Right lung (tissue), 10 donors: ENCODE data around the gene SNX6. TPM values are rescaled to one million over a fixed set of nuclear protein-coding genes. Genes with fewer than 3 reads are reported as not detected.
"Not testable (repeated sequence)": the region's sequence is repeated elsewhere in the genome, so short reads cannot be mapped to it uniquely, and the experiment has no call there.

Experiments
- DNase-seq, 2 donors: peaks; one replicate each; pipeline ENCODE4 v3.0.0-alpha.2; 2013
- long read RNA-seq, 8 donors: transcript quantifications; one replicate each; lab custom pipeline, GENCODE V29; 2026
- polyA plus RNA-seq, 5 donors: library from polyadenylated mRNA; unstranded; fragments of 120-200 nt; gene quantifications; one replicate each; pipeline versions ENCODE4 v1.2.1 to v1.2.3, GENCODE V29; 2013; ENCODE audit warnings: inconsistent platforms in 1 of 5, low replicate concordance in 1 of 5; ENCODE audit not compliant: insufficient read length in 5 of 5, insufficient read depth in 1 of 5

The SNX6 gene
- polyA plus RNA-seq: 100 to 1,000 TPM in 3 of 5 donors, 10 to 100 TPM in 2; 87.1 to 130 (median 114) TPM
- long read RNA-seq, donor 1, transcript SNX6-201 (14 exons, 2,001 nt): major isoform, 37 of 80 reads
- long read RNA-seq, donor 1, transcript SNX6-202 (13 exons, 3,398 nt): minor isoform, 11 of 80 reads
- long read RNA-seq, donor 1, partial matches to known transcripts: 25 of 80 reads
- long read RNA-seq, donor 1, other reads (novel, unspliced or antisense): 5 of 80 reads
- long read RNA-seq, donor 2, transcript SNX6-201 (14 exons, 2,001 nt): major isoform, 22 of 26 reads
- long read RNA-seq, donor 2, partial matches to known transcripts: 0 of 26 reads
- long read RNA-seq, donor 2, other reads (novel, unspliced or antisense): 0 of 26 reads
- long read RNA-seq, donor 3, transcript SNX6-201 (14 exons, 2,001 nt): major isoform, 27 of 63 reads
- long read RNA-seq, donor 3, transcript SNX6-202 (13 exons, 3,398 nt): minor isoform, 8 of 63 reads
- long read RNA-seq, donor 3, partial matches to known transcripts: 27 of 63 reads
- long read RNA-seq, donor 3, other reads (novel, unspliced or antisense): 0 of 63 reads
- long read RNA-seq, donor 4, transcript SNX6-202 (13 exons, 3,398 nt): minor isoform, 5 of 33 reads
- long read RNA-seq, donor 4, transcript SNX6-201 (14 exons, 2,001 nt): major isoform, 19 of 33 reads
- long read RNA-seq, donor 4, partial matches to known transcripts: 7 of 33 reads
- long read RNA-seq, donor 4, other reads (novel, unspliced or antisense): 0 of 33 reads
- long read RNA-seq, donor 5, transcript SNX6-201 (14 exons, 2,001 nt): major isoform, 38 of 90 reads
- long read RNA-seq, donor 5, transcript SNX6-202 (13 exons, 3,398 nt): minor isoform, 8 of 90 reads
- long read RNA-seq, donor 5, partial matches to known transcripts: 39 of 90 reads
- long read RNA-seq, donor 5, other reads (novel, unspliced or antisense): 5 of 90 reads
- long read RNA-seq, donor 6, transcript SNX6-202 (13 exons, 3,398 nt): minor isoform, 10 of 83 reads
- long read RNA-seq, donor 6, transcript SNX6-201 (14 exons, 2,001 nt): major isoform, 37 of 83 reads
- long read RNA-seq, donor 6, partial matches to known transcripts: 35 of 83 reads
- long read RNA-seq, donor 6, other reads (novel, unspliced or antisense): 0 of 83 reads
- long read RNA-seq, donor 7, transcript SNX6-202 (13 exons, 3,398 nt): major isoform, 11 of 23 reads
- long read RNA-seq, donor 7, transcript SNX6-201 (14 exons, 2,001 nt): major isoform, 11 of 23 reads
- long read RNA-seq, donor 7, partial matches to known transcripts: 0 of 23 reads
- long read RNA-seq, donor 7, other reads (novel, unspliced or antisense): 0 of 23 reads
- long read RNA-seq, donor 8, transcript SNX6-202 (13 exons, 3,398 nt): minor isoform, 6 of 31 reads
- long read RNA-seq, donor 8, transcript SNX6-201 (14 exons, 2,001 nt): major isoform, 7 of 31 reads
- long read RNA-seq, donor 8, partial matches to known transcripts: 18 of 31 reads
- long read RNA-seq, donor 8, other reads (novel, unspliced or antisense): 0 of 31 reads

DNA sequence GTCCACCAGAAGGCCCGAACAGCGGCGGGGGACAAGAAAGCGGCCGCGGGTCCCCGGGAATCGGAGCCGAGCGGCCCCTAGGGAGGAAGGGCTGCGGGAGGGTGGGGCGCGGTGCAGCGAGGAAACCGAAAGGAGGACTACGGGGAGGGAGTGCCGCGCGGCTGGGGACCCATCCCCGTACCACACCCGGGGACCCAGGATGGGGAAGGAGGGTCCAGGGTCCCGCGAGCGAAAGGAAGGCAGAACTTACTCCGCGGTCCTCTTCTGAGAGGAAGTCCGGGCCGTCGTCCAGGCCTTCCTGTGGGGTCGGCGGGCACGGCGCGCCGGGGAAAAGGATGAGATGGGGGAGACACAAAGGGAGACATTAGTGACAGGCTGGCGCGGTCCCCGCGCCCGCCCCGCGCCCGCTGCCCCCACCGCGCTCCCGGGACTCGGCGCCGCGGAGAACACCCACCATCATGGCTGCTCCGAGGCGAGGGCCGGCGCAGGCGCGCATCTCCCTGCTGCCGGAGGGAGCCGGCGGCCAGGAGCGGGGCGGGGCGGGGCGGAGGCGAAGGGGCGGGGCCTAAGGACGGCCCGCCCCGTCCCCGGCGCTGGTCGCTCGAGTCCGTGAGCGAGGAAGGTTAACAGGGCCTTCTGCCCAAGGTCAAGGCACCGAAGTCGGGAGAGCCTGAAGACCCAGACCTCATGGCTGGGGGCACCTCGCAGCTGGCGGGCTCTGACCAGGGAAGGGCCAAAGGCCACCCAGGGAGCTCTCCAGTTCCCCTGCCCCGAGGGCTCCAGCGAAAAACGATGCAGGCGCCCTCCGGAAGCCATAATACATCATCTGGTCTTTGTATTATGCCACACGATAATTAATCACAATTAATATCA is at the start of gene SNX6:
SNX6 (minus strand) TSS at position 492 of the 873 bp plus-strand sequence; CDS start at position 460, 32 bp downstream.
- DNase-seq: peak; percentile 79 to 80

DNA sequence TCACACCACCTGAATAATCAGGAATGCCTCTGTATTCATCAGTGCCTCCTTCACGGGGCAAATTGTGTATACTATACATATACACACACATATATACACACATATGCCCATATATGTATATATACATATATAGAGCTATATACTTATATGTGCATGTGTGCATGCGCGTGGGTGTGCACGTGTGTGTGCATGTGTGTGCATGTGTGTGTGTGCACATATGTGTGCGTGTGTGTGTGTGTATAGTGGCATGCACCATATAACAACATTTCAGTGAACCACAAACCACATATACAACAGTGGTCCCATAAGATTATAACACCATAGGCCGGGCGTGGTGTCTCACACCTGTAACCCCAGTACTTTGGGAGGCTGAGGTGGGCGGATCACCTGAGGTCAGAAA is 48.8 kb upstream of the SNX6 start:
- no peak for DNase-seq

DNA sequence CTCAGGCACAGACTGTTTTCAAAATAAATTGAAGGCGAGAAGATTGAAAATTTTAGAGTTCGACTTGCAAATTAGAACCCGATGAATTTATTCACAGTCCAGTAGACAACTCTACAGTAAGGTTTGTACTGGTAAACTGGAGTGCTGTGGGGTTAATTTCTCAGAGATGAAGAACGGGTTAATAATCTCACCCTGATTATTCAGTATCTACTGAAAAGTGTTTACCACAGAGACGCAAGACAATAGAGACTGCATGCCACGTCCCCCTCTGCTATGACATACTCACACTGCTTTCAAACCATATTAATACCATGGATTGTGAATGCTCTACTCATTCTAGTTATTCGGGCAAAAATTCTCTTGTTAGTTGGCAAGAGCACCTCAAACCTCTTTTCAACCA is 48.4 kb upstream of the SNX6 start:
- no peak for DNase-seq

DNA sequence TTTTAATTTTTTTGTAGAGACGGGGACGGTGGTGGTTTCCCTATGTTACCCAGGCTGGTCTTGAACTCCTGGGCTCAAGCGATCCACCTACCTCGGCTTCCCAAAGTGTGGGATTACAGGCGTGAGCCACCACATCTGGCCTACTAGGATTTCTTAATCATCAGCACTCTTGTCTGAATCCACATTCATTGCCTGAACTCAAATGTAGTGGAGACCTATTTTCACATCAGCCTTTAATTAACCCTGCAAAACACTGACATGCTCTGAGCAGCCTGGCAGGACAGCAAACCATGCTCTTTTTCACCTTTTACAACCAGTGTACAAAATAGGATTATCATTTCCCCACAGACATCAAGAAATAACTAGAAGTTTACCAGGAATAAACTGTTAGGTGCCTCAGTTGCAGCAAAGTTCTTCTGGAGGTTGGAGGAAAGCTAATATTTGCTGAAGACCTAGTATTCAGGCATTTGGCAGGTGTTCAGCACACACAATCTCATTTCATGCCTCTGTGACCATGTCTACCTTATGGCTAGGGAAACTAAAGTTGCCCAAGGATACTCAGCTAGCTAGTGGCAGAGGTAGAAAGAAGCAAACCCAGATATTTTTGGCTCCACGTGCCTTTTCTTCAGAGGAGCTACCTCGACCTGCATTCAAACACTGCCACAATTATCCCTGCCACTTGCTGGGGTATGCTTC is 46.7 kb upstream of the SNX6 start:
- no peak for DNase-seq

DNA sequence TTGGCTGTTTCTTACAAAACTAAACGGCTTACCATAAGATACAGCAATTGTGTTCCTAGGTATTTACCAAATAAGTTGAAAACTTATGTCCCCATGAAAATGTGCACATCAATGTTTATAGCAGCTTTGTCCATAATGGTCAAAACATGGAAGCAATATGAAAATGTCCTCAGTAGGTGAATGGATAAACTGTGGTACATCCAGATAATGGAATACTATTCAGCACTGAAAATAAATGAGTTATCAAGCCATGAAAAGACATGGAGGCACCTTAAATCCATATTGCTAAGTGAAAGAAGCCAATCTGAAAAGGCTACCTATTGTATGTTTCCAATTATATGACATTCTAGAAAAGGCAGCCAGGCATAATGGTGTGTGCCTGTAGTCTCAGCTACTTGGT is 43.8 kb upstream of the SNX6 start:
- no peak for DNase-seq

DNA sequence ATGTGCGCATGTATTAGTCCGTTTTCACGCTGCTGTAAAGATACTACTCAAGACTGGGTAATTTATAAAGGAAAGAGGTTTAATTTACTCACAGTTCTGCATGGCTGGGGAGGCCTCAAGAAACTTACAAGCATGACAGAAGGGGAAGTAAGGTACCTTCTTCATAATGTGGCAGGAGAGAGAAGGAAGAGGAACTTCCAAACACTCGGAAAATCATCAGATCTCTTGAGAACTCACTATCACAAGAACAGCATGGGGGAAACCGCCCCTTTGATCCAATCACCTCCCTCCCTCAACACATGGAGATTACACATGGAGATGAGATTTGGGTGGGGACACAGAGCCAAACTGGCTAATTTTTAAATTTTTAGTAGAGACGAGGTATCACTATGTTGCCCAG is 41.8 kb upstream of the SNX6 start:
- no peak for DNase-seq

DNA sequence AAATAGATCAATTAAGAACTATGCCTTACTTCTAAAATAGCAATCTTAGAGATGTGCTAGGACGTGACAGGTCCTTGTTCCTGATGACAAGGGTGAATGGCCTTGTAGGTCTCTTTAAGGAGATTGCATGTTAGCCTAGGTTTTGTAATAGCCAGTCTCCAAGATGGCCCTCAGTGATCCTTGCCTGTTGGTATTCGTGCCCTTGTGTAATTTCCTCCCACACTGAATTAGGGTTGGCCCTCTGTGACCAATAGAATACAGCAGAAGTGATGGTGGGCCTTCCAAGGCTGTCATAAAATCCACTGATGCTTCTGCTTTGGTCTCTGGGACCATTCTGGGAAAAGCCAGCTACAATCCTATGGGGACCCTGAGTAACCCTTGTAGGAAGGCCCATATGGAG is 38.2 kb upstream of the SNX6 start:
- DNase-seq: no peak

DNA sequence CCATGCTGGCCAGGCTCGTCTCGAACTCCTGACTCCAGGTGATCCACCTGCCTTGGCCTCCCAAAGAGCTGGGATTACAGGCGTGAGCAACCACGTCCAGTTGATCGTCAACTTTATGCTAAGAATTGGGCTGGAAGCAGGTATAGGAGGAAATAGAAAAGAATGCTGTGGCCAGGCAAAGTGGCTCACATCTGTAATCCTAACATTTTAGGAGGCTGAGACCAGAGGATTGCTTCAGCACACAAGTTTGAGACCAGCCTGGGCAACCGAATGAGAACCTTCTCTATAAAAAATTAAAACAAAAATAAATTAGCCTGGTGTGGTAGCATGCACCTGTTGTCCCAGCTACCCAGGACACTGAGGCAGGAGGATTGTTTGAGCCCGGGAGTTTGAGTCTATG is 37.1 kb upstream of the SNX6 start:
- DNase-seq: no peak

DNA sequence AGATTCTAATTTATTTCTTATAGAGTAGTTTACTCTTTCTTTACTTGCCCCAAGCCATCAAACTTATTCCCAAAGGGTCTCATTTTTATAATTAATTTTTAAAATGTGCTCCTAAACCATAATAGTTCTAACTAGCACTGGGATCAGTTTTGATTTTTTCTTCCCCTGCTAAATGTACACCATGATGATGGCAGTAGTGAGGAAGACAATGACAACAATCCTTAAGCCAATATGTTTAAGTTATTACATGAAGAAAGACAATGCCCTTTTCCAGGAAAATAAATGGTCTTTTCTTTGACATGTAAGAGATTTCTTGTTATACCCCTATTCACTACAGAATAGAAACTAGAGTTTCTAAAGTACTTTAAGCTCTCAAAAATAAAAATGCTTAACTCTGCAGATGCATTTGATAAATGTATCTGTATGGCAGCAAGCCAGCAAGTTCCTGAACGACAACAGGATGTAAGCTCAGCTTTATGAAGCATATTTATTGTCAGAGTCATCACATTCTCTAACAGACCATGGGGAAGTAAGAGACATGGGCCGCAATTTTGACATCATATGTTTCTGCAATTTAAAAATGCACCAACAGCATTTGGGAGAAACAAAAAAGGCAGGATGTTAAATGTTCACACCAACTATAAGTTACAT is 36.0 kb upstream of the SNX6 start:
- peak; percentile 17 to 27 for DNase-seq

DNA sequence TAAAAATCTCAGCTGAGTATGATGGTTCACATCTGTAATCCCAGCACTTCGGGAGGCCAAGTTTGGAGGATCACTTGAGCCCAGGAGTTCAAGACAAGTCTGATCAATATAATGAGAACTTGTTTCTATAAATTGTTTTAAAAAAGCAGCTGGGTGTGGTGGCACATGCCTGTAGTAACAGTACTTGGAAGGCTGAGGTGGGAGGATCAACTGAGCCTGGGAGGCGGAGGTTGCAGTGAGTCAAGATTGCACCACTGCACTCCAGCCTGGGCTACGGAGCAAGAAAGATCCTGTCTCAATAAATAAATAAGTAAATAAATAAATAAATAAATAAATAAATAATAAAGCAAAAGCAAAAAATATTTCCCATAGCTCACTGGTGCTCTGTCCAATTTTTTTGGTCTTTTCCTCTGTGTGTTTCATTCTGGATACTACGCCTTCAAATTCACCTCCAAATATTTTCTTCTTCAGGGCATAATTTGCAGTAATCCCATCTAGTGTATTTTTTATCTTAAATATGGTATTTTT is 32.7 kb upstream of the SNX6 start:
- DNase-seq: no peak

DNA sequence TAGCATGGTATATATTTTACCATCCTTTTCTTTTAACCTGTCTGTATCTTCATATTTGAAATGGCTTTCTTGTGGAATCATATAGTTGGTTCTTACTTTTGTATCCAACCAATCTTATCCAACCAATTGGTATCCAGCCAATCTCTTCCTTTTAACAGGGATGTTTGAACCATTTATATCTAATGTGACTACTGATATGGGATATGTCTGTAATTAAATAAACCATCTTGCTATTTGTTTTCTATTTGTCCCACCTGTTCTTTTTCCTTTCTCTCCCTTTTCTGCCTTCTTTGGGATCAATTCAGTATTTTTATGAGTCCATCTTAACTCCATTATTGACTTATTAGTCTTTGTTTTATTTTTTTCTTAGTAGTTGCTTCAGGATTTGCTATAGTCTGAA is 30.8 kb upstream of the SNX6 start:
- no peak for DNase-seq

DNA sequence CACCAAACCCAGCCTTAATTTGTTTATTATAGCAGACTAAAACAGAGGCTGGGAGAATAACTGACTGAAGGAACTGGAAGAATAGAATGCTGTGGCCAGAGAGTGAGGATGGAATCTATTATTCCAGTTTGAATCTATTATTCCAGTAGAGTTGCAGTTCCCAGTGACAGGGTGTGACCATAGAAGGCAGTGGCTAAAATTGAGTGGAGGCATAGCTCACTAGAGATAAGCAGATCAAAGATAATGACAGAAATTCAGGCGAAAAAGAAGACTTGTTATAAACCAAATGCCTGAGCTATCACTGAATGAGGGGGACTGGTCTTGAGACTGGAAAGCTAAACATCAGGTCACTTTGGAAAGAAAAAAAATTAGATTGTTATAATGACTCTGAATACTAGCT is 26.0 kb upstream of the SNX6 start:
- DNase-seq: no peak

DNA sequence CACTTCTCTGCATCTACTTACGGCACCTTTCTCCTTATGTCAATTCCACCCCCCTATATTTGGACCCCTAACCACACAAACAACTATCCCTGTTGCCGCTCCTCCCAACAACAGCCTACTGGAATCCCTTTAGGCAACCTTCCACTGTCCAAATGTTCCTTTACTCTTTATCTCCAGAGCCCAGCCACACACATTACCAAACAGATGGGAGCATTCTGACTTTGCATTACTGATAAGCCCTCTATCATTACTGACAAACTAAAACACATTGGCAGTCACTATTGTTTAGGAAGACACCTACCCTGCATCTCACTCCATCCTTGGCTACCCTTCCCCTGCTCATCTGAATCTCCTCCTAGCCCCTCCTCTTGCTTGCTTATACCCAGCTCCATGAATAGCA is 23.1 kb upstream of the SNX6 start:
- not testable (repeated sequence) for DNase-seq

DNA sequence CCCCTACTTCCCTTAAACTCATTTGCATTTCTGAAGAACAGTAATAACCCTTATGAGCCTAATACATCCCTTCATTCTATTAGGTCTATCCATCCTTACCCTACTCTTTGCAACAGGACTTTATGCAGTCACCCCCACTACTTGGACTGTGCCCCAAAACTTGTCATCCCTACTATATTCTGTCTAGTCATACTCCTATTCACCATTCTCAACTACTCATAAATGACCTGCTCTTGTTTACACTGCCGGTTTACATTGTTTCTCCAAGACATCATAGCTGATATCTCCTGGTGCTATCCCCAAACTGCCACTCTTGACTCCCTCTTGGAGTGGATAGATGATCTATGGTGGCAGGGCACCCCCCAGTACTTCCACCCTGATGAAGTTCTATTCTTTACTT is 22.4 kb upstream of the SNX6 start:
- not testable (repeated sequence) for DNase-seq

DNA sequence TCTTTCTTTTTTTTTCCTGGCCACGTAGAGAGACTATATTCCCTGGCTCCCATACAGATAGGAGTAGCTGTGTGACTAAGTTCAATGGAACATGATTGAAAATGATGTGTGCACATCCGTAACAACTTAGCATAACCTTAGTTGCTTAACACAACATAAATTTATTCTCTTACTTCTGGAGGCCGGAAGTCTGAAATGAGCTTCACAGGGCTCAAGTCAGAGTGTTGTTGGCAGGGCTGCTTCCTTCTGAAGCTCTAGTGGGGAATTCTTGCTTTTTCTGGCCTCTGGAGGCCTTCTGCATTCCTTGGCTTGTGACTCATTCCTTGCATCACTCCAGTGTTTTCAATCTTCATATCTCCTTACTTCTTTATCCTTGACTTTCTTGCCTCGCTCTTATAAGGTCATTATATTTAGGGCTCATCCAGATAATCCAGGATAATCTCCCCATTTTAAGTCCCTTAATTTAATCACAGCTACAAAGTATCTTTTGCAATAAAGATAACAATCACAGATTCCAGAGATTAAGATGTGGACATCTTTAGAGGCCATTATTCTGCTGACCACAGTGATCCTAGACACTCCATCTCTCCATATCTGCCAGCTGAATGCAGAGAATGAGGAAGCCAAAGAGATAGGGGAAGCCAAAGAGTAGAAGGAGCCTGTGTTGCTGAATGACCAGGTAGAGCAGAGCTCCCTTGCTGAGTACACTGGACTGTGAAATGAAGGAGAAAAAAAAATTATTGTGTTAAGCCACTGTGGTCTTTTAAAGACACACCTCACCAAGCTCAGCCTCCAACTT is 21.0 kb upstream of the SNX6 start:
- no peak for DNase-seq

DNA sequence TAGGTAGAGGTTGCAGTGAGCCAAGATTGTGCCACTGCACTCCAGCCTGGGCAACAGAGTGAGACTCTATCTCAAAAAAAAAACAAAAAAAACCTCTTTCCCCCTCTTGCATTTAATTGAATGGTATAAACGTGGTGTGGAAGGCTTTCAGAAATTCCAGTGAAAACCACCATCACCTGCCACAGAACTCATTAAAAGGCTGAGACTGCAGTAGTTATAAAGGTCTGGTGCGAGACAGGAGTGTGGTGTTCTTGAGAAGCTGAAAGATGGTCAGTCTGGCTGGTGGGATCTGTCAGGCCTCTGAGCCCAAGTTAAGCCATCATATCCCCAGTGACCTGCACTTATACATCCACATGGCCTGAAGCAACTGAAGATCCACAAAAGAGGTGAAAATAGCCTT is 20.1 kb upstream of the SNX6 start:
- not testable (repeated sequence) for DNase-seq

DNA sequence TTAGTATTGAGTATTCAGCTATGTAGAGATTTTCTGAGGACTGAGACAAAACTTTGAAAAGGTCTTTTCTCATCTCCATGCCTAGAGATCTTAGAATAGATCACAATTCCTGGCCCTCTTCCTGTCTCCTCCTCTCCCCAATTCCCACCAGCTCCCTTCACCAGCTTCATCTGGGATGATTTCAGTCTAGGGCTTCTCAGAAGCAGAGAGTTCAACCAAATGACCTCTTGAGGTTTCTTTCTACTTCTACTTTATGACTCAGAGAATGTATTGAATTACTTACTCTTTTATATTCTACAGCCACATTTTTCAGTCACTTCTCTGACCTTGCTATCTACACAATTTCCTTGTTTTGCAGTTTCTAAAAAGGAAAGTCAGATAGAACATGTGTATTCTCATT is 19.4 kb upstream of the SNX6 start:
- no peak for DNase-seq
